Ascending aorta (tissue), 2 donors: ENCODE results near the gene FKBP8. TPM values are rescaled to one million over a fixed set of nuclear protein-coding genes. Genes with fewer than 3 reads are reported as not detected.

Source experiments
- DNase-seq, 2 donors: peaks; one replicate each; pipeline ENCODE4 v3.0.0-alpha.2; 2019; ENCODE audit warnings: low spot score in 2 of 2
- H3K27ac ChIP-seq, 2 donors: fragments of 200-600 bp; sonication (generic); one replicate each; pipeline ENCODE4 v1.5.1; 2016 to 2017; ENCODE audit warnings: mild to moderate bottlenecking in 1 of 2
- H3K27me3 ChIP-seq: fragments of 200-600 bp; sonication (generic); one replicate; pipeline ENCODE4 v1.5.1; 2017
- H3K36me3 ChIP-seq, 2 donors: fragments of 200-600 bp; sonication (generic); one replicate each; pipeline ENCODE4 v1.5.1; 2016
- H3K4me1 ChIP-seq, 2 donors: fragments of 200-600 bp; sonication (generic); one replicate each; pipeline ENCODE4 v1.5.1; 2016 to 2017; ENCODE audit warnings: mild to moderate bottlenecking in 1 of 2
- H3K4me3 ChIP-seq, 2 donors: fragments of 200-600 bp; sonication (generic); one replicate each; pipeline ENCODE4 v1.5.1; 2016 to 2017; ENCODE audit warnings: mild to moderate bottlenecking in 1 of 2
- H3K9me3 ChIP-seq, 2 donors: fragments of 200-600 bp; sonication (generic); one replicate each; pipeline ENCODE4 v1.5.1; 2016
- intact Hi-C: fragments of 100-400 bp; cut with DNase I; formaldehyde crosslinking; loops from one replicate; pipeline ENCODE4 v1.15.1; 2023
- total RNA-seq: library from RNA; depleted of rRNA; stranded (reverse); fragments of >200 nt; gene quantifications from one replicate; pipeline ENCODE4 v1.1.0, GENCODE V29; 2016
- TF ChIP-seq, protein P1 (sequence below), 3 experiments: fragments of 200-600 bp in 2 of 3; fragments of 450-650 bp in 1 of 3; sonication (generic) in 2 of 3; IDR thresholded peaks; one replicate each; pipeline ENCODE4 v1.5.1; 2016 to 2019; ENCODE audit warnings: antibody characterized with exemption in 3 of 3, mild to moderate bottlenecking in 1 of 3, moderate library complexity in 1 of 3

The FKBP8 gene
- total RNA-seq, 1 donor from 2014 or later, result 395 TPM

DNA sequence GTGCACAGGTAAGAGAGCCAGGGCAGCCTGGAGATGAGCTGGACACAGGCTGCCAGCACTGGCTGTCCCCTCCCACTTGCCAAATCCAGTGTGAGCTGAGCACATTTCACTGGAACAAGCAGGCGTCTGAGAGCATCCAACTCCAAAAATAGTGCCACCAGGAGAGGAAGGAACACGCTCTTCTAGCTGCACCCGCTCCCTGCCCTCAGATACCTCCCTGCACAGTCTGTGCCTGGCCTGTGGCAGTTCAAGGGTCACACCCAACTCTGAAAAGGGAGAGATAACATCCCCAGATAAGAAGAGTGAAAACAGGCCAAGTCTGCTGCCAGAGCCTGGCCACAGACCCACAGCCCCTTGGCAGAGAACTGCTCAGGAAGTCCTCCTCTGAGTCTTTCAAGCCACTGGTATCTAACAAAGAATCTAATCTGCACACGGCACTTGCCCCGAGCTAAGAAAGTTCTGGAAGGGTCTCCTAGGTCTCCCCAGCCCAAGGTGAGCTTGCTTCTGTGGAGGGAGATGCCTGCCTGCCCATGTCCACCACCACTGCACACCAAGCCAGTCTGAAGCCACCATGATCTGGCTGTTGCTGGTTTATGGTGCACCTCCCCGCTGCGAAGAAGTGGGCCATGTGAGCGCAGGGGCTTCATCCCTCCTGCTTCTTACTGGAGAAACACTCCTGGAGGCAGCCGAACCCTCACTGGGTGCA, 36.2 kb downstream of the FKBP8 start:
- intact Hi-C loops, result no loop called here
- no peaks in the 10 kb centered on the region for H3K36me3 ChIP-seq
- H3K27ac ChIP-seq, result peak overlapping the region; percentile 60 to 68
- no peaks in the 10 kb centered on the region for H3K27me3 ChIP-seq
- no peaks in the 10 kb centered on the region for H3K9me3 ChIP-seq
- H3K4me3 ChIP-seq, result peak overlapping the region in 1 of 2 donors; percentile 28
- TF ChIP-seq, protein P1, sequence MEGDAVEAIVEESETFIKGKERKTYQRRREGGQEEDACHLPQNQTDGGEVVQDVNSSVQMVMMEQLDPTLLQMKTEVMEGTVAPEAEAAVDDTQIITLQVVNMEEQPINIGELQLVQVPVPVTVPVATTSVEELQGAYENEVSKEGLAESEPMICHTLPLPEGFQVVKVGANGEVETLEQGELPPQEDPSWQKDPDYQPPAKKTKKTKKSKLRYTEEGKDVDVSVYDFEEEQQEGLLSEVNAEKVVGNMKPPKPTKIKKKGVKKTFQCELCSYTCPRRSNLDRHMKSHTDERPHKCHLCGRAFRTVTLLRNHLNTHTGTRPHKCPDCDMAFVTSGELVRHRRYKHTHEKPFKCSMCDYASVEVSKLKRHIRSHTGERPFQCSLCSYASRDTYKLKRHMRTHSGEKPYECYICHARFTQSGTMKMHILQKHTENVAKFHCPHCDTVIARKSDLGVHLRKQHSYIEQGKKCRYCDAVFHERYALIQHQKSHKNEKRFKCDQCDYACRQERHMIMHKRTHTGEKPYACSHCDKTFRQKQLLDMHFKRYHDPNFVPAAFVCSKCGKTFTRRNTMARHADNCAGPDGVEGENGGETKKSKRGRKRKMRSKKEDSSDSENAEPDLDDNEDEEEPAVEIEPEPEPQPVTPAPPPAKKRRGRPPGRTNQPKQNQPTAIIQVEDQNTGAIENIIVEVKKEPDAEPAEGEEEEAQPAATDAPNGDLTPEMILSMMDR (IDR thresholded peaks at IDR 0.05), result no peak
- H3K4me1 ChIP-seq, result peaks cover 40 to 83% of the 10 kb centered on the region in 2 donors
- DNase-seq, result no peak

DNA sequence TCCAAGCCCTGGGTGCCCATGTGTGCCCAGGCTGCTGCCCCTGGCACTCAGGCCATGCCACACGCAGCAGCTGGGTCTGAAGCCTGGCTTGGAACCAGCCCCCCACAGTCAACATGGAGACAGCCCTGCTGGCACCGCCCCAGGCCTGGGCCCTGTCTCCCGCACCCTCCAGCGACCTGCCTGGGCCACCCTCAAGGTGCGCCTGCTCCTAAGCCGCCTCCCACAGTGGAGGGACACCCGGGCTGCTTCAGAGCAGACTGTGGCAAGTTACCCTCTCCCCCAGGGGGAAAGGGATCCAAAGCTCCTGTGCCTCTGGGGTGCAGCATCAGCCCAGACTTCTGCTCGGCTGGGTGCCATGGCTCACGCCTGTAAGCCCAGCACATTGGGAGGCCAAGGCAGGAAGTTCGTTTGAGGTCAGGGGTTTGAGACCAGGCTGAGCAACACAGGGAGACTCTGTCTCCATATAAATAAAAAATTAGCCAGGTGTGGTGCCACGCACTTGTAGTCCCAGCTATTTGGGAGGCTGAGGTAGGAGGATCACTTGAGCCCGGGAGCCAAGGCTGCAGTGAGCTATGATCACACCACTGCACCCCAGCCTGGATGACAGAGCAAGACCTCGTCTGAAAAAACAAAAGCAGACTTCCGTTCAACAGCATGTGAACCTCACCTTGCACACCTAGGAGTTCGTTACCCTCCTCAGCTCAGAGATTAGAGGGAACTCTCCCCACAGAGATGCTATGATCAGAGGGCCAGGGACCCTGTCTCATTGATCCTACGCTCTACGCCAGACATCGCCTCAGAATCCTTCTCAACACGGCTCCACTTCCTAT, 37.1 kb downstream of the FKBP8 start:
- Histone ChIP-seq H3K27ac (peak overlapping the region; percentile 60 to 68), H3K4me1 (peaks cover 46 to 89% of the 10 kb centered on the region in 2 donors), H3K27me3 (no peaks in the 10 kb centered on the region), H3K36me3 (no peaks in the 10 kb centered on the region), H3K9me3 (no peaks in the 10 kb centered on the region), H3K4me3 (peak overlapping the region in 1 of 2 donors; percentile 1)
- intact Hi-C loops, result no loop called here
- TF ChIP-seq, protein P1 (IDR thresholded peaks at IDR 0.05), result no peak
- DNase-seq, result no peak

DNA sequence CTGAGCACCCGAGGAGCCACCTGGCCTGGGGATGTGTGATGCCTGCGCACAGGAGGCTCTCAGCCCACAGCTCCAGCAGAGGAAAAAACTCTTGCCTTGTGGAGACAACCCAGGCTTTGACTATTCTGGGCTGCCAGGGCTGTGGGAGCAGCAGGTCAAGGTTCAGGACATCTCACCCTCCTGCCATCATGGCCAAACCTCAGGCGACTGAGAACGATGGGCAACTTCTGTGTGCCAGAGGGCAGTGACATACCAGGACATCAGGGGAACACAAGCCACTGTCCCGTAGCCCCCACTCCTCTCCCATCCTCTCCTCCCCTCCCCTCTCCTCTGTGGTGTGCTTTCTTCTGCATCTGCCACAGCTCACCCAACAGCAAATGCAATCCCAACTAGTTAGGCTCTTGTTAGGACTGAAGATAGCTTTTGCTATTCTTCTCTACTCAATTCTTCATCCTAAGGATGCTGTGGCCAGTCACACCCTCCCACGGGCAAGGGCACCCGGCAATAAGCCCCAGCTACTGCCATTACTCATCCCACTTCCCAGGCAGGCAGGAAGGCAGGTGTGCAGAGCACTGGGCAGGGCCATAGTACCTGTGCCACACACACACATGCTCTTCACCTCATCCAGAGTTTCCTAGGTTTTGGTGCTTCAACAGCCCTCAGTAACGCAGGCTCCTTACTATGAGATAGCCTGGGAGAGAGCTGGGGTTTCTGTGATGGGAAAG, 38.3 kb downstream of the FKBP8 start:
- TF ChIP-seq, protein P1 (IDR thresholded peaks at IDR 0.05), result no peak
- DNase-seq, result no peak
- Histone ChIP-seq H3K4me1 (peaks cover 58 to 96% of the 10 kb centered on the region in 2 donors), H3K36me3 (no peaks in the 10 kb centered on the region), H3K9me3 (no peaks in the 10 kb centered on the region), H3K4me3 (no peak overlapping the region), H3K27ac (peak overlapping the region; percentile 14 to 68), H3K27me3 (no peaks in the 10 kb centered on the region)
- intact Hi-C loops, result loop anchor here (5.0 kb wide), 1 partner anchor 43 kb away; no protein-coding TSS in a partner anchor

DNA sequence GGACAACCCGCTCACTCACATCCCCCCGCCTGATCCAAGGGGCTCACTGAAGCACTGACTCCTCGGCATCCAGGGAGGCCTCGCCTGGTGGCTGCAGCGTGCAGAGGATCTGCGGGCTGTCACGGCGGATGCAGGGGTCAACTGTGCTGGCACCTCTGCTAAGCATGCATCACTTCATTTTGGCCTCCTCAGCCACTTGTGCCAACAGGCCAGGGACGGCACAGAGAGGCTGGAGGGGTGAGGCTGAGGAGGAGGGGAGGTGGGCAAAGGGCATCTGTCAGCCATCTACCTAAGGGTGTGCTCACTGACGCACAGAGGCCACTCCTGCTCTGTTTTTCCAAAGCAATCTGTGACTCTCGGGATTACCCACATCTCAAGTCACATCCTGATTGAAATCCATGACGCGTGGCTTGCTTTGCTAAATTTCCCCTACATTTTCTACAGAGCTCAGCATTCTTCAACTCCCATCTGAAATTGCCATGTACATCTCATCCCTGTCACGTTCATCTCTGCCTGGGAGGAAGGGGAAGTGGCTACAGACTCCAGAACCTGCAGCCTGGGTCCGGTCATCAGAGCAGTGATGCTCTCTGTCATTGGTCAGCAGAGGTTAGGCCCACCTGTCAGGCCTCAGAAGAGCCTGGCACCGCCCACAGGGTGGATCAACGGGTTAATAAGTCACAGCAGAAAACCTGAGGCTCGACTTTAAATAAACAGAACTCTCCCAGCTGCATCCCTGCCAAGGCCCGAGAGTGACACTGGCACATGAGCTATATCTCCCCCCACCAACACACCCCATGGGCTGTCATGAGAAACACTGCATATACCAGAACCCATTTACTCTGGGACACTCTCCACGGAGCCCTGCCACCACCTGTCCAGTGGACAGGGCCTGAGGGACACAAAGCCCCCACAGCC, 39.1 kb downstream of the FKBP8 start:
- TF ChIP-seq, protein P1 (IDR thresholded peaks at IDR 0.05), result no peak
- intact Hi-C loops, result loop anchor here (5.0 kb wide), 1 partner anchor 42 kb away; no protein-coding TSS in a partner anchor
- no peaks in the 10 kb centered on the region for H3K27me3 ChIP-seq
- no peaks in the 10 kb centered on the region for H3K9me3 ChIP-seq
- peaks cover 63 to 97% of the 10 kb centered on the region in 2 donors for H3K4me1 ChIP-seq
- H3K36me3 ChIP-seq, result no peaks in the 10 kb centered on the region
- H3K27ac ChIP-seq, result peak overlapping the region; percentile 81 to 88
- H3K4me3 ChIP-seq, result no peak overlapping the region
- DNase-seq, result no peak
